ENCODE data around the gene NAALAD2.
"Not testable (repeated sequence)": the region's sequence is repeated elsewhere in the genome, so short reads cannot be mapped to it uniquely, and the experiment has no call there.

The NAALAD2 gene

GRCh38 chr11:90187839-90188238 is 53.4 kb downstream of the NAALAD2 start:
- Histone ChIP-seq H3K27ac (ENCODE audit: insufficient read depth, low read depth, low read length, poor library complexity, severe bottlenecking) (no peak overlapping the region), H3K9me3 (ENCODE audit: control insufficient read depth, low read length) (no peaks in the 10 kb centered on the region), H3K36me3 (ENCODE audit: control insufficient read depth, insufficient read depth, low read length) (no peaks in the 10 kb centered on the region), H3K27me3 (ENCODE audit: control insufficient read depth, insufficient read depth, low read length, poor library complexity, severe bottlenecking) (no peaks in the 10 kb centered on the region), H3K4me1 (ENCODE audit: control insufficient read depth, insufficient read depth, low read length) (no peaks in the 10 kb centered on the region), H3K4me3 (ENCODE audit: insufficient read depth, low read depth, low read length) (no peak overlapping the region)
- 94 to 95% methylated on average over 3 of the region's 3 CpGs for WGBS, 2 experiments

- WGBS, 2 experiments: 92 to 93% methylated on average over 2 of the region's 2 CpGs
- H3K4me1 ChIP-seq (ENCODE audit: control insufficient read depth, insufficient read depth, low read length): no peaks in the 10 kb centered on the region
- no peak overlapping the region for H3K4me3 ChIP-seq (ENCODE audit: insufficient read depth, low read depth, low read length)
Observed at GRCh38 chr11:90189011-90189410, 54.5 kb downstream of the NAALAD2 start.

GRCh38 chr11:90192869-90193582 is 58.6 kb downstream of the NAALAD2 start:
- H3K4me1 ChIP-seq (ENCODE audit: control insufficient read depth, insufficient read depth, low read length): no peaks in the 10 kb centered on the region
- no peaks in the 10 kb centered on the region for H3K9me3 ChIP-seq (ENCODE audit: control insufficient read depth, low read length)
- H3K36me3 ChIP-seq (ENCODE audit: control insufficient read depth, insufficient read depth, low read length): no peaks in the 10 kb centered on the region
- no peak overlapping the region for H3K27ac ChIP-seq (ENCODE audit: insufficient read depth, low read depth, low read length, poor library complexity, severe bottlenecking)
- H3K4me3 ChIP-seq (ENCODE audit: insufficient read depth, low read depth, low read length): no peak overlapping the region
- WGBS, 2 experiments: 94 to 97% methylated on average over 2 to 4 of the region's 4 CpGs
- no peaks in the 10 kb centered on the region for H3K27me3 ChIP-seq (ENCODE audit: control insufficient read depth, insufficient read depth, low read length, poor library complexity, severe bottlenecking)

More at GRCh38 chr11:90189011-90189410, 54.5 kb downstream of the NAALAD2 start:
- no peaks in the 10 kb centered on the region for H3K9me3 ChIP-seq (ENCODE audit: control insufficient read depth, low read length)
- no peak overlapping the region for H3K27ac ChIP-seq (ENCODE audit: insufficient read depth, low read depth, low read length, poor library complexity, severe bottlenecking)
- no peaks in the 10 kb centered on the region for H3K27me3 ChIP-seq (ENCODE audit: control insufficient read depth, insufficient read depth, low read length, poor library complexity, severe bottlenecking)
- H3K36me3 ChIP-seq (ENCODE audit: control insufficient read depth, insufficient read depth, low read length): no peaks in the 10 kb centered on the region

- no peaks in the 10 kb centered on the region for H3K9me3 ChIP-seq (ENCODE audit: control insufficient read depth, low read length)
- 96 to 97% methylated on average over 1 of the region's 1 CpG for WGBS, 2 experiments
- H3K27me3 ChIP-seq (ENCODE audit: control insufficient read depth, insufficient read depth, low read length, poor library complexity, severe bottlenecking): no peaks in the 10 kb centered on the region
- H3K27ac ChIP-seq (ENCODE audit: insufficient read depth, low read depth, low read length, poor library complexity, severe bottlenecking): no peak overlapping the region
- H3K4me1 ChIP-seq (ENCODE audit: control insufficient read depth, insufficient read depth, low read length): no peaks in the 10 kb centered on the region
- H3K36me3 ChIP-seq (ENCODE audit: control insufficient read depth, insufficient read depth, low read length): peaks cover 4% of the 10 kb centered on the region
- no peak overlapping the region for H3K4me3 ChIP-seq (ENCODE audit: insufficient read depth, low read depth, low read length)
Observed at GRCh38 chr11:90197377-90197776, 62.9 kb downstream of the NAALAD2 start.

GRCh38 chr11:90202342-90202741 is 67.9 kb downstream of the NAALAD2 start:
- WGBS, 2 experiments: 91 to 95% methylated on average over 3 of the region's 3 CpGs
- no peaks in the 10 kb centered on the region for H3K27me3 ChIP-seq (ENCODE audit: control insufficient read depth, insufficient read depth, low read length, poor library complexity, severe bottlenecking)
- H3K27ac ChIP-seq (ENCODE audit: insufficient read depth, low read depth, low read length, poor library complexity, severe bottlenecking): no peak overlapping the region
- no peaks in the 10 kb centered on the region for H3K4me1 ChIP-seq (ENCODE audit: control insufficient read depth, insufficient read depth, low read length)
- no peak overlapping the region for H3K4me3 ChIP-seq (ENCODE audit: insufficient read depth, low read depth, low read length)
- H3K36me3 ChIP-seq (ENCODE audit: control insufficient read depth, insufficient read depth, low read length): peaks cover 6% of the 10 kb centered on the region
- H3K9me3 ChIP-seq (ENCODE audit: control insufficient read depth, low read length): no peaks in the 10 kb centered on the region

GRCh38 chr11:90204407-90204806 is 69.9 kb downstream of the NAALAD2 start:
- H3K9me3 ChIP-seq (ENCODE audit: control insufficient read depth, low read length): no peaks in the 10 kb centered on the region
- H3K36me3 ChIP-seq (ENCODE audit: control insufficient read depth, insufficient read depth, low read length): peaks cover 6% of the 10 kb centered on the region
- no peaks in the 10 kb centered on the region for H3K27me3 ChIP-seq (ENCODE audit: control insufficient read depth, insufficient read depth, low read length, poor library complexity, severe bottlenecking)
- WGBS, 2 experiments: 90% methylated on average over 11 to 13 of the region's 13 CpGs
- H3K4me3 ChIP-seq (ENCODE audit: insufficient read depth, low read depth, low read length): no peak overlapping the region
- no peak overlapping the region for H3K27ac ChIP-seq (ENCODE audit: insufficient read depth, low read depth, low read length, poor library complexity, severe bottlenecking)
- H3K4me1 ChIP-seq (ENCODE audit: control insufficient read depth, insufficient read depth, low read length): no peaks in the 10 kb centered on the region

GRCh38 chr11:90204832-90205646 is 70.6 kb downstream of the NAALAD2 start:
- H3K36me3 ChIP-seq (ENCODE audit: control insufficient read depth, insufficient read depth, low read length): peaks cover 10% of the 10 kb centered on the region
- 64% methylated on average over 2 of the region's 3 CpGs; no CpG with 5 or more reads in 1 of the 2 experiments for WGBS, 2 experiments
- no peaks in the 10 kb centered on the region for H3K4me1 ChIP-seq (ENCODE audit: control insufficient read depth, insufficient read depth, low read length)
- H3K4me3 ChIP-seq (ENCODE audit: insufficient read depth, low read depth, low read length): no peak overlapping the region
- no peaks in the 10 kb centered on the region for H3K27me3 ChIP-seq (ENCODE audit: control insufficient read depth, insufficient read depth, low read length, poor library complexity, severe bottlenecking)
- no peak overlapping the region for H3K27ac ChIP-seq (ENCODE audit: insufficient read depth, low read depth, low read length, poor library complexity, severe bottlenecking)
- no peaks in the 10 kb centered on the region for H3K9me3 ChIP-seq (ENCODE audit: control insufficient read depth, low read length)

GRCh38 chr11:90207992-90208391 is 73.5 kb downstream of the NAALAD2 start:
- H3K27ac ChIP-seq (ENCODE audit: insufficient read depth, low read depth, low read length, poor library complexity, severe bottlenecking); H3K4me3 ChIP-seq (ENCODE audit: insufficient read depth, low read depth, low read length); H3K27me3 ChIP-seq (ENCODE audit: control insufficient read depth, insufficient read depth, low read length, poor library complexity, severe bottlenecking); H3K9me3 ChIP-seq (ENCODE audit: control insufficient read depth, low read length); H3K4me1 ChIP-seq (ENCODE audit: control insufficient read depth, insufficient read depth, low read length): not testable (repeated sequence)
- WGBS, 2 experiments: 93% methylated on average over 10 of the region's 10 CpGs
- peaks cover 14% of the 10 kb centered on the region for H3K36me3 ChIP-seq (ENCODE audit: control insufficient read depth, insufficient read depth, low read length)

- Histone ChIP-seq H3K4me3 (ENCODE audit: insufficient read depth, low read depth, low read length) (no peak overlapping the region), H3K9me3 (ENCODE audit: control insufficient read depth, low read length) (no peaks in the 10 kb centered on the region)
Observed at GRCh38 chr11:90208857-90209256, 74.4 kb downstream of the NAALAD2 start.

GRCh38 chr11:90213322-90213721 is 78.9 kb downstream of the NAALAD2 start:
- 100% methylated on average over 2 of the region's 3 CpGs for WGBS, 2 experiments
- H3K9me3 ChIP-seq (ENCODE audit: control insufficient read depth, low read length): no peaks in the 10 kb centered on the region
- H3K4me3 ChIP-seq (ENCODE audit: insufficient read depth, low read depth, low read length): no peak overlapping the region
- H3K27ac ChIP-seq (ENCODE audit: insufficient read depth, low read depth, low read length, poor library complexity, severe bottlenecking): no peak overlapping the region
- no peaks in the 10 kb centered on the region for H3K4me1 ChIP-seq (ENCODE audit: control insufficient read depth, insufficient read depth, low read length)
- H3K36me3 ChIP-seq (ENCODE audit: control insufficient read depth, insufficient read depth, low read length): peaks cover 14% of the 10 kb centered on the region
- no peaks in the 10 kb centered on the region for H3K27me3 ChIP-seq (ENCODE audit: control insufficient read depth, insufficient read depth, low read length, poor library complexity, severe bottlenecking)

More at GRCh38 chr11:90208857-90209256, 74.4 kb downstream of the NAALAD2 start:
- Histone ChIP-seq H3K4me1 (ENCODE audit: control insufficient read depth, insufficient read depth, low read length) (no peaks in the 10 kb centered on the region), H3K27ac (ENCODE audit: insufficient read depth, low read depth, low read length, poor library complexity, severe bottlenecking) (no peak overlapping the region), H3K36me3 (ENCODE audit: control insufficient read depth, insufficient read depth, low read length) (peaks cover 14% of the 10 kb centered on the region), H3K27me3 (ENCODE audit: control insufficient read depth, insufficient read depth, low read length, poor library complexity, severe bottlenecking) (no peaks in the 10 kb centered on the region)
- WGBS, 2 experiments: 92 to 94% methylated on average over 2 of the region's 2 CpGs
